Fibroblast of skin of left quadriceps (primary cell): ENCODE data around the gene MAMSTR.

Experiments
- DNase-seq, 2 experiments: peaks; one replicate each; pipeline ENCODE4 v3.0.0-alpha.2; 2013; ENCODE audit warnings: low read depth in 2 of 2

MAMSTR gene

DNA sequence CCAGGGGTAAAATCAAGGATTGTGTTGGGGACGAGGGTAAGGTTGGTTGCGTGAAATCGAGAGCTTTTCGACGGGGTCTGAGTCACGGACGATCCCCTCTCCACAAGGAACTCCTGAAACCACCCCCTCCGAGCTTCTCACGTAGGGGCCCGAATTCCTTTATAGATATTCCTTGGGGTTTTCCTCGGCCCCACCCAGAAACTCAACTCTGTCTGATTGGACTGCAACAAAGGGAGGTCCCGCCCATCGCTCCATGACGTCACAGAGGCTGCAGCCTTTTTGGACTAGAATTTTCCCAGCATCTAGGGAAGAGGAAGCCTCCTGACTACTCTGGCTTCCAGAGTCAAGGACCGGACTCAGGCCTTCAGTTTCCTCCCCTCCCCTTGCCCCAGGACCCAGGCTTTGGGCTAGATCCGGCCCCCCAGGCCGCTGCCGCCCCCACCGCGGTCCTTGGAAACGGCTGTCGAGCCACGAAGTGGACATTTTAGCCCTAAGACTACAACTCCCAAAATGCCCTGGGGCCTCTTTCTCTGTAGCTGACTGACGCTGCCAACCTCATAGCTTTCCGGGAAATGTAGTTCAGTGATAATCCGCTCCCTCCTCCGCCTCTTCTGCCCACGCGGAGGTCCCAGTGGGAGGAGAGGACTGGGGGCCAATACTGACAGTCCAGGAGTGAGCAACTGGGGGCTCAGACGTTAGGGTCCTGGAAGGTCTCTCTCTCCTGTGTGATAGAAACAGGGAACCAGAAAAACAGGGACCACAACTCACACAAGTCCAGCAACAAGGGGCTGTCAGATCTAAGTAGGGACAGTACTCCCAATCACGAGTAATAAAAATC, 27.4 kb upstream of the MAMSTR start, which contains the start of gene IZUMO1:
Gene IZUMO1, minus strand, starts transcription at position 172 of the 838 bp plus-strand sequence. CDS start 1,050 bp downstream, outside the sequence.
- DNase-seq = peak; percentile 72 to 76

DNA sequence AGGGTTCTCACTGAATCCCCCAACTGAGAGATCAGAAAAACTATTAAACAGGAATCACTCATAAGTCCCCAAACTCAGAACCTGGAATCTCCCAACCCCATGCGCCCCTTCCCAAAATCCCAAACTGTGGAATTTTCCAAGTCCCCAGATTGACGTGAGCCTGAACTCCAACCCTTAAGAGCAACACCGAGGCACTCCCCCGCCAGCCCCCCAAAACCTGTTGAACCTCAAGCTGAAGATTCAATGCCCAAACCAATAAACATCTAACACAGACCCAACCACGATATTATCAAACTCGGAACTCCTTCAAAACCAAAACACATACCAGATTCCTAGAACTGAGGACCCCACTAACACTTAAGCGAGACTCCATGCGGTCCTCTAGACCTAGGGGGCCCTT, 26.6 kb upstream of the MAMSTR start:
- no peak for DNase-seq

DNA sequence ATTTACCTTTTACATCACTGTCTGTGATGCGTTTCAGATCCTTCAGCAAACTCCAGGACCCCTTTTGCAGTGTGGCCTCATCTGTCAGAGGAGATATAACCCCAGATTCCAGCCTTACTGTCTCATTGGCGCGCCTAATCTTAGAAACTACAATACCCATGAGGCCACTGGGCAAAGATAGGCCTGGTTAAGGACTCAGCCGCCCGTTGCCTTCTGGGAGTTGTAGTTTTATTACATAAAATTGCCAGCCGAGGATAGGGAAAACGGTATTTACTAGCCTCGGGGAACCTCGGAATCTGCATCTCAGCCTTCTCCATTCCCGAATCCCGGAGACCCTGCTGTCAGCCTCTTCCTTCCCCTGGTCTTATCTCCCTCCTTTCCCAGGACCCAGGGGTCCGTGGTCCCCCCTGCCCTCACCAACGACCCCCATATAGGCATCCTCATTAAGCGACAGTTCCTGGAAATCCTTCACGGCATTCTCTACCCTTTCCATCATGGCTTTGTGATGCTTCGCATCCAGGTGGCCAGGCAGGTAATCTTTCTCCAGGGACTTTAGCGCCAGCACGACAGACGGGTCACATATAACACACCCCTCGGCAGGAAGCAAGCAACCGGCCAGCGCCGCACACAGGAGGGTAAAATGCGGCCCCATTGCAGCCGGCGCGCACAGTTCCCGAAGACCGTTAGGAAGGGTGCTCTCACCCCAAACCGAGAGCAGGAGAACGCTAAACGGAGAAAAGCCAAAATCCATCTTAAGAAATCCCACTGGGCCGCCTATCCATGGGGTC, 25.9 kb upstream of the MAMSTR start:
- no peak for DNase-seq

DNA sequence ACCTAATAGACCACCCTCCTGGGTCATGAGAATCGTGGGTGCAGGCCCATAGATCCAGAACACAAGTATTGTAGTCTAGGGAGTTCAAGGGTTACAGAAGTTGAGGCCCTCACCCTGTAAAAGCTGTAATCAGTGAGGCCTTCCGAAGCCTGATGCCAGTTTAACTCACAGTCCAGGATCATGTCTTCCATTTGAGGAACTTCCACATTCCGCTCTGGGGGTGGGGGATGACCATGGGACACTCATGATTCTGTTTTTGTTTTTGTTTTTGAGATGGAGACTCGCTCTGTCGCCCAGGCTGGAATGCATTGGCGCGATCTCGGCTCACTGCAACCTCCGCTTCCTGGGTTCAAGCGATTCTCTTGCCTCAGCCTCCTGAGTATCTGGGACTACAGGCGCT, 22.6 kb upstream of the MAMSTR start:
- DNase-seq = no peak

DNA sequence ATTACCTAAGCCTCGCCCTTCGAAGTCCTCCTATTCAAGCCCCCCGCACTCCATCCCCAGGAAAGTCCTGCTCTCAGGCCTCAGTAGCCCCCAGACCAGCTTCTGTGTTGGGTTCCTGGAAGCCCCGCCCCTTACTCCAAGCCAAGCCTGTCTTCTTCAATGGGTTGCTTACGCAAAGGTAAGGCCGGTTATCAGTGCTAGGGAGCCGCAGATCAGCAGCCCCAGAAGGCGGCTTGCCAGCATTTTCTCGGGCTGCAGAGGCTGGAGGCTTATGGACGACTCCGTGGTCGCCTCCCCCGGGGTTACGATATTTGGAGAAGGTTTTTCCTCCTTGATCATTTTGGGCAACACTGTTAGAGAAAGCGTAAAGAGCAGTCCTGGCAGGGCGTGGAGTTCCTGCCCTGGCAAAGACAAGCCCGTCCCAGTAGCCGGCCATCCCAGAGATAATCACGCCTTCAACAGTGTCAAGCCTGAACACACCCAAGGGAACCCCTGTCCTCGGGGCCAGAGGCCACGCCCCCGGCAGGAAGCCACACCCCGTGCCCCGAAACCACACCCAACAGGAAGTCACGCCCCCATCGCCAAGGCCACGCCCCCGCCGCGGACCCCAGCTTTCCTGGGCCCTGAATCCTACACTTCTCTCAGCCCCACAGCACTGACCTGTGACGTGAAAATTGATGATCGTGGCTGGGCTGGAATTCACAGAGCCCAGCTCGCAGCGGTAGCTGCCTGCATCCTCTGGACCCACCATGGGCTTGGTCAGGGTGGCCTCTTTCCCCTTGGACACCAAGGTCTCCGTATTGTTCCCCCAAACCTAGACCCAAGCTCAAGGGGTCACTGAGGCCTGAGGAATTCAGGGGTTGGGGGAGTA, 21.8 kb upstream of the MAMSTR start:
- no peak for DNase-seq

DNA sequence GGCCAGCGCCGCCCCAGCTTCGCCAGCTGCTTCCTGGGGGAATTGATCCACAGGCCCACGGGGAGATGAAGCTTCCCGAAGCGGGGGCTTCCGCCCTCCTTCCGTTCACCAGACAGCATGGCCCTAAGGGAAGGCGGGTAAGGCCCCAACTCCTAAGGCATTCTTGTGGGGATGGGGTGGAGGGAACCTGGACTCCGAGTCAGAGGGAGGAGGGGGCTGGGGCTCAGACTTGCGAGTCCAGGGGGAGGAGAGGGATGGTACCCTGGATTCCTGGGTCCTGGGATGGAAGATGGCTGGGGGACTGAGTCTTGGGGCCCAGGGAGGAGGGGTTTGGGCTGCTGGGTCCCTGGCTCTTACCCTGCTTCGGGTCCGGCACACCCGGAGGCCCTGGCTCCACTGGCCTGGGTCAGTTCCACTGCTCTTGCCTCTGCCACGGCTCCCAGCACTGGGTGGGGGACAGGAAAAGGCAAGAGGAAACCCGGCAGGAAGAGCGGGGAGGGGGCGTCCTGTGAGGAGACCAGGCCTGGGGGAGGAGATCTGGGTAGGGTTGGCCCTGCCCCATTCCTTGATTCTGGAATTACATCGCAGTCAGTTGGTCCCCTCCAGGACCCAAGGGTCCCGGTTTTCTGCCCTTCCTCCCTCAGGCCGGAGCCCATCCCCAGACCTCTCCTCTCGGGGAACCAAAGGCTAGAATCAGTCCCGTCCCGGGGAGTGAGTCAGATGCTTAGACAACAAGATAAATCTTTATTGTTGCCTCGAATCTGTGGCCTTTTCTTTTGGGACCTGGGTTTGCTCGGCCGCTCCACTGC, 20.8 kb upstream of the MAMSTR start, which contains the start of gene RASIP1:
Gene RASIP1, minus strand, starts transcription at position 447 of the 809 bp plus-strand sequence. Its CDS starts 328 bp downstream, at position 119.
- DNase-seq = no peak

DNA sequence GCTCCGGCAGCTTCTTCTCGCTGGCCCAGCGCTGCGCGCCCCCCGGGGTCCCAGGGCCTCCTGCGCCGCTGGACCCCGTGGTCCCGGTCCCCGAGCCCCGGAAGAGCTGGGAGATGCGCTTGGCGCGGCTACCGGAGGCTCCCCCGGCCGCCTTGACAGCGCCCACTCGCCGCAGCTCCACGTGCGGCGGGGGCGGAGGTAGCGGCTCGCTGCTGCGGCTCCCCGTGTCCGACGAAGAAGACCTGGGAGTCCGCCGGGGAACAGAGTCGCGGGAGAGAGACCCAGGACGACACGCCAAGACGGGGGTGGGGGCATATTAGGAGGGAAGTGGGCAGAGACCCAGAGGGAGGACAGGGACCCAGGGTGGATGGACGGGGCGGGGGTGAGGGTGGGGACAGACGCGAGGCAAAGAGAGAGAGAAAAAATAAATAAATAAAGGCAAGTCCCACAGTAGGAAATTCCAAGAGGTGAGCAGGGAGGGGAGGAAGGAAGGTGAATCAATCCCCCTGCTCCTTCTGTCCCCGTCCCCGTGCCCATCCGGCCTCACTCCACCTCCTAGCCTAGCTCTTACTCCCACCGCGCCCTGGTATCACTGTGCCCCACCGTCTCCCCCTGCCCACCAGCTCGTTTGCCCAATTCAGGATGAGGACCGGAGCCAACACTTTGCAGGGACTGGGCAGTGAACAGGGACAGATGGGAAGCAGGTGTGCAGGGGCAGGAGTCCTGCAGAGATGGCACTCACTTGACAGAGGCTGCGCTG, 20.1 kb upstream of the MAMSTR start:
- DNase-seq = no peak

DNA sequence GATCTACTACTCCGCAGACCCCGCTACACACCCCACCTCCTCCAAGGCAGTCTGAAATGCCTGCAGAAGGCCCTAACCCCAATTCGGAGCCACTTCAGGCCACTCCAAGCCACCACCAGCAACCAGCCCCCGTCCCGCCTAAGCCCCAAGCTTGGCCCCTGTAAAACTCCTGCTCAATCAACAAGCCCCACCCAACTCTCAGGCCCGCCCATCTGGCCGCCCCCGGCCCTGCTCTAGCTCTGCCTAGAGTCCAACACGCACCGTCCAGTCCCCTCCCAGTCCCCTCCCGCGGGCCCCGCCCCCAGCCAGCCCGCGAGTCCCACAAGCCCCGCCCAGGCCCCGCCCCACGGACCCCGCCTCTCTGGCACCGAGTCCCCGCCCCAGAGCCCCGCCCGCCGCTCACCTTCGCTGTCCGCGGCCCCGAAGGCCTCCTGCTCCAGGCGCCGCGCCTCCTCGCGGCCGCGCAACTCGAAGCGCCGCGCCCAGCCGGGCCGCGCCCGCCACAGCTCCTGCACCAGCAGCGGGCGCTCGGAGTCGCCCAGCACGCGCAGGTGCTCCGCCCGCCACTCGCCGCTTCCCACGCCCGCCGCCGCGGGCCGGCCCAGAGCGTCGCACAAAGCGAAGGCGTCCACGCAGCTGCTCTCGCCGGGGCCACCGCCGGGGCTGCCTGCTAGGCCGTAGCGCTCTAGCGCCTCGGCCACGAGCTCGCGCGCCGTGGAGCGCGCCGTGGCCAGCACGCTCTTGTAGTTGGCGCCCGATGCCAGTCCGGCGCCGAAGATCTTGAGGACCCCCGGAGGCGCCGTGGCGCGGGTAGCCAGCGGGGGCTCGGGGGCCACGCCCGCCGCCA, 19.3 kb upstream of the MAMSTR start:
- peak; percentile 42 to 51 for DNase-seq

DNA sequence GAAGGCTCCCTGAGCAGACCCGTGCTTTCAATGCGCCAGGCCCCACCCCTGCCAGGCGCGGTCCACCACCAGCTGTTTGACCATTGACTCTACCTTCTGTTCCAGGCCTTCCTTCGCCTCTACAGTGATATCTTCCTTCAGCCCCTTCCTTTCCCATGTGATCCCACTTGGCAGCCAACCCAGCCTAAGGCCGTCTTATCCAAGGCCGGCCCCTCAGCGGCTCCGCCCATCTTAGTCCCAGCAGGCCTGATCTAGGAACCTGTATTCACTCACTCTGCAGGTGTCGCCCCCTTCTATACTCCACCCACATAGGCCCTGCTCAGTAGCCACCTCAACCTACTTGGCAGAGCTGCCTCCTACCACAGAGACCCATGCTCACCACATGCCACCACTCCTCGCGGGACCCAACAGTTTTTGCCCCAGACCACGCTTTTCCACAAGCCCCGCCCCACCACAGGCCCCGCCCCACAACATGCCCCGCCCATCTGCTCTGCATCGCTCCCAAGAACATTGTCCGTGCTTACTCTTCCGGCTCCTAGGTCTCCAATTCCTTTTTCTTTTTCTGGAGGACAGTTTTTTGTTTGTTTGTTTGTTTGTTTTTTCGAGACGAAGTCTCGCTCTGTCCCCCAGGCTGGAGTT, 18.0 kb upstream of the MAMSTR start:
- no peak for DNase-seq

DNA sequence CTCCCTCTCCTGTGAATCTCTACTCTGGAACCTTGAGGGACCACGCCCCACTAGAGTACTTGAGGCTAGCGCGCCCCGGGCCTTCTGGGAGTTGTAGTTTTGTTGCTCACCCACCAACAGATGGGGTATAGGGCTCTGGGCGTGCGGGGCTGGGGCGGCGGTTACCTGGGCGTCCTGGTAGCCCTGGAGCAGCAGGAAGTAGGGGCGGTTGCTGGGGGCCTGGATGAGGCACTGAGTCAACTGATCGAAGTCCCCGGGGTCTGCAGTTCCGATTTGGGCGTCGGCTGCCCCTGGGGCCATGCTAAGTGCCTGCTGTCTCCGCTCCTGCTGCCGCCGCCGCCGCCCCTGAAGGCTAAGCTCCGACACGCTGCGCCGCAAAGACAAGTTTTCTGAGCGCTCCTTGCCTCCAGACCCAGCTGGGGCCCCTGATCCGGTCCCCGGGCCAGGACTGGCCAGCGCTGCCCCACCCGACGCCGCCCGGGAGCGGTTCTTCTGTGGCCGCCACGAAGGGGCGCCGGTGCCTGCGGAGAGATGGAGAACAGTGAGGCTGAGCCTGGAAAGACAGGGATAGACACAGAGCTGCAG, 15.6 kb upstream of the MAMSTR start:
- DNase-seq = no peak

DNA sequence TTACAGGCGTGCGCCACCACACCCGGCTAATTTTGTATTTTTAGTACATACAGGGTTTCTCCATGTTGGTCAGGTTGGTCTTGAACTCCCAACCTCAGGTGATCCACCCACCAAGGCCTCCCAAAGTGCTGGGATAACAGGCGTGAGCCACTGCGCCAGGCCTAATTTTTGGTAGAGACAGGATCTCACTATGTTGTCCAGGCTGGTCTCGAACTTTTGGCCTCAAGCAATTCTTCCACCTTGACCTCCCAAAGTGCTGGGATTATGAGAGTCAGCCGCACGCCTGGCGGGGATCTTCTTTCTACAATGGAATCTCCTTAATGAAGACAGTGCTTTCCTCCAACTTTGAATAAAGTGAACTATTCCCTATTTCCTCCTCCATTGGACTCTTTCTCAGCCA, 15.1 kb upstream of the MAMSTR start:
- DNase-seq = no peak

DNA sequence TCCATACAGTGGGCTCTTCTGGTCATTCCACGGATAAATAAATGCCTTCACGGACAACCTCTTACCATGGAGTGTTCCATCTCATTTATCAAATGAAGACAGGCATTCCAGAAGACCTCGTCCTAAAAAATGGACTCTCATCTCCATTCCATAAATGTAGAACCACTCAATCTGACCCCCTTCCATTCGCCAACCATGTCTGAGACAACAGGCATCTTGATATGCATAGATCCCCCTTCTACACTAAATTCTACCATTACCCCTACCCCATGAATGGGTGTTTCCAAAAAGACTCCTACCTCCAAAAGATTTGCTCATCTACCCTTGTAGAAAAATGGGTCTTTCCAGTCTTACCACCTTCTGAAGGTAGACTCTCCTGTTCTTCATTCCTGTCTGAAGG, 11.9 kb upstream of the MAMSTR start:
- no peak for DNase-seq

DNA sequence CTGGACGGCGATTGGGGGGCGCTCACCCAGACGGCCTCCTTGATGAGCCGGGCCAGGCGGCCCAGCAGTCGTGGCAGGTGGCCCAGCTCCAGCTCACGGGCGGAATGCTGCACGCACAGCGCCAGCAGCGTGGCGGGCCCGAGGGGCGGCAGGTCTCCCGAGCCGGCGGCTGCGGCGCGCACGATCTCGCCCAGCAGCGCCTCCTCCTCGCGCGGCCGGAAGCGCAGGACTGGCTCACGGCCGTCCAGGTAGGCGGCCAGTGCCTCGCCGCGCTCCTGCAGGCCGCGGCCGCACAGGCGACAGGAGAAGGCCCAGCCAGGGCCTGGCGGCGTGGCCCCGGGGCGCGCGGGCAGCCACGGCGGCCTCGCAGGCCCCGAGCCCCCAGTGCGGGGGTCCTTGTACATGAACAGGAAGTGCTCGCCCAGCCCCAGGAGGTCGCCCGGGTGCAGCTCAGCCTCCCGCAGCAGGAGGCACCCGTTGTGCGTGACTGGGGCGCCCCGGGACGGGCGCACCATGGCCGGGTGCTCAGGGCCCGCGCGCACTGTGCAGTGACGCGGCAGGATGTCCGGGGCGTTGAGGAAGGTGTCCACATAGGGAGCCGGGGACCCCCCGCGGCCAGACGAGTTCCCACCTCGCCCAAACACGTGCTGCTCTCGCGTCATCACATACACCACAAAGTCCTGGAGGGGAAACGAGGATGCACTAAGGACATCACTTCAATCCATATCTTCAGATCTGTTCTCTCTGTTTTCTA, 9.6 kb upstream of the MAMSTR start:
- no peak for DNase-seq

DNA sequence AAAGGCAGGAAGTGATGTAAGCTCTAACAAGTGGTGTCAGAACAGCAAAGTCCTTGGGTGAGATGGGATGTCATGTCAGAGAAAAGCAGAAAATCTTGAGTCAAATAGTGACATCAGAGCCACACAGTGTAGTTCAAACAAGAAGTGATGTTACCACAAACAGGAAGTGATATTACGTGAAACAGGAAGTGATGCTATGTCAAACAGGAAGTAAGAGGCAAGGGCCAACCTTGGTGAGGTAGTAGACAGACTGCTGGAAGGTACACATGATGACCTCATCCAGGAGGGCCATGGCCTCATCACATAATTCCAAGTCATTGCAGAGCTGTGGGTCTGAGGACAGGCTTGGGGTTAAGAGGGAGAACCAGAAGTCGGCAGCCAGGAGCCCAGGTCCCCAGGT, 7.0 kb upstream of the MAMSTR start:
- DNase-seq = no peak

DNA sequence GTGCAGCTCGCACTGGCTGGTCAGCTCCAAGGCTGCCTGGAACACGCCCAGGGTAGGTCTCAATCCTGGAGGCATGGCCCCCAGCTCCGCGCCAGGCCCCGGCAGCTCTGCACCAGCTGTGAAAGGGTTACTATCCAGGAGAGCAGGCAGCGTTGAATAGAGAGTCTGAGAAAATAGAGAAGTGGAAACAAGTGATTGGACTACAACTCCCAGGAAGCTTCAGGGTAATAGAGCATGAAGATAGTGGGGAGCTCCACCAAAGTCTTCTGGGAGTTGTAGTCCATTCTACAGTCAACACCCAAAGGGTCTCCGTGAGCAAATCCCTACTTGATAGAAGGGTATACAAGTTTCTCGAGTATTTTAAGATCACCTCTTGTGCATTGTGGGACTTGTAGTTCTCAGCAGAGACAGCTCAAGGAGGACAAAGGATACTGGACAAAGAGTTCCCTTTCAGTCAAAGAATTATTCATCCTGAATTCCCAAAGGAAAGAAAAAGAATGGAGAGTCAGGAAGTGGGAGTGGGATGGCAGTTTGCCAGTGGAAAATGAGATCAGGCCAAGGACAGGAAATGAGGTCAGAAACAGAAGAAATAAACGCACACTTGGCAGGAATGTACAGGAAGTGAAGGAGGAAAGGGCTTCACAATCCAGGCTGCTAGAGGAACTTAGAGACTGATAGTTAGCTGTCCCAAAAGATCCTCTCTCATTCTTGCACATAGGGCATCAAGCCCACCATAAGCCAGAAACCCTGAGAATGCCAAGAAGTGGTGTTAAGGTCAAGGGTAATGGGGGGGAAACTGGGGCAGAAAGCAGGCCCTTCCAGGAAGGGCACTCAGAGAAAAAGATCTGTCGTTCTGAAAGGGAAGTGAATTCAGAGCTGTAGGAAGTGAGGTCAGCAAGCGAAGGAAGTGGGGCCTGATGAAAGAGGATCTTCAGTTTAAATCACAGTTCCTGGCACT, 5.5 kb upstream of the MAMSTR start:
- peak; percentile 85 to 88 for DNase-seq

DNA sequence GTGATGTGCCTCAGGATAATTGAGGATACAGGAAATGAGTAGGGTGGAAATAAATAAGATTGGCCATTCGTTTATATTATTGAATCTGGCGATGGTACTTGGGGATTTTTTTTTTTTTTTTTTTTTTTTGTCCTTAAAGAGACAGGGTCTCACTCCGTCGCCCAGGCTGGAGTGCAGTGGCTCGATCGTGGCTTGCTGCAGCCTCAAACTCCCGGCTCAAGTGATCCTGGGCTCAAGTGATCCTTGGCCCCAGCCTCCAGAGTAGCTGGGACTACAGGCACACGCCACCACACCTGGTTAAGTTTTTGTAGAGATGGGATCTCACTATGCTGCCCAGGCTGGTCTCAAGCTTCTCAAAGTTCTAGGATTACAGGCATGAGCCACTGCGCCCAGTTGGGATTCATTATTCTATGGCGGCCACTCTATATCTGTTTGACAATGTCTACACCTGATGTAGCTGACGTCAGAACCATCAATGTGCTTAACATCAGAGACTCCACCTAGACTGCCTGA, 2.7 kb upstream of the MAMSTR start:
- DNase-seq = no peak
